K562 (cell line): ENCODE measurements around the gene PPP1R12C. TPM values are rescaled to one million over a fixed set of nuclear protein-coding genes. Genes with fewer than 3 reads are reported as not detected.

Experiments used
- ATAC-seq: fragments of 200-7000 bp; cut with Tn5 transposase; 3 replicates; pipeline ENCODE4 v1.9.1; 2020; ENCODE audit warnings: moderate library complexity
- BruUV-seq: library from RNA; stranded (reverse); fragments of 400-500 nt; replicated peaks from 2 replicates; lab custom pipeline; 2021; lab: Mats Ljungman, UMichigan
- CTCF ChIA-PET: fragments of 300-600 bp; formaldehyde crosslinking; extraction: SDS; loops from one replicate; lab custom pipeline; 2021; ENCODE audit warnings: low intra/inter-chr PET ratio; lab: Yijun Ruan, JAX
- POLR2A ChIA-PET: fragments of 300-600, 350-650 bp; sonication (Branson Sonifier 250); formaldehyde crosslinking; extraction: SDS; loops from one replicate; lab custom pipeline; 2021; ENCODE audit warnings: antibody characterized with exemption, inconsistent platforms; lab: Yijun Ruan, JAX
- DNase-seq, 4 experiments: peaks; one replicate each; pipeline versions ENCODE4 v3.0.0 to v3.0.0-alpha.2; 2011 to 2018; ENCODE audit warnings: low spot score in 3 of 4, mixed read lengths in 3 of 4; ENCODE audit errors: extremely low read depth in 1 of 4
- FAIRE-seq: peaks from 2 replicates; lab custom pipeline; 2011; peaks lifted over from hg19 to GRCh38; lab: Jason Lieb, UNC
- H2AFZ ChIP-seq: 2 replicates; pipeline ENCODE4 v1.6.0; 2011; ENCODE audit warnings: low read depth, low read length, control low read depth, inconsistent platforms
- H3K27ac ChIP-seq: fragments of 200-600 bp; 3 replicates; pipeline ENCODE4 v1.8.0; 2011; ENCODE audit warnings: low read depth, mild to moderate bottlenecking, control low read depth, inconsistent platforms, low read length, moderate library complexity, mixed read lengths; ENCODE audit errors: extremely low read depth
- H3K27me3 ChIP-seq, 2 experiments: fragments of 300-600 bp in 1 of 2; 2 replicates in 1 of 2; 3 replicates in 1 of 2; pipeline versions ENCODE4 v1.6.0 to v1.8.0; 2011; ENCODE audit warnings: inconsistent platforms in 2 of 2, low read length in 2 of 2, mild to moderate bottlenecking in 1 of 2, mixed read lengths in 1 of 2, moderate library complexity in 1 of 2; ENCODE audit not compliant: control insufficient read depth in 2 of 2, insufficient read depth in 2 of 2
- H3K36me3 ChIP-seq: fragments of 300-600 bp; 3 replicates; pipeline ENCODE4 v1.8.0; 2011; ENCODE audit warnings: mild to moderate bottlenecking, low read length, inconsistent platforms; ENCODE audit not compliant: control insufficient read depth, insufficient read depth
- H3K4me1 ChIP-seq, 2 experiments: fragments of 200-600 bp in 1 of 2; replicated peaks in 1 of 2; 2 replicates in 1 of 2; 3 replicates in 1 of 2; pipeline versions ENCODE4 v1.5.1 to v1.8.0; 2011; ENCODE audit warnings: inconsistent platforms in 2 of 2, low read length in 2 of 2, mild to moderate bottlenecking in 1 of 2, mixed read lengths in 1 of 2, moderate library complexity in 1 of 2; ENCODE audit not compliant: control insufficient read depth in 2 of 2, insufficient read depth in 2 of 2
- H3K4me2 ChIP-seq: 2 replicates; pipeline ENCODE4 v1.6.1; 2011; ENCODE audit warnings: low read length, control low read depth, inconsistent platforms, mixed read lengths; ENCODE audit not compliant: insufficient read depth
- H3K4me3 ChIP-seq: fragments of 200-600 bp; sonication (generic), shearing (Covaris generic); 2 replicates; pipeline ENCODE4 v1.5.1; 2016; ENCODE audit warnings: control low read depth, inconsistent platforms
- H3K79me2 ChIP-seq: fragments of 200-600 bp; 3 replicates; pipeline ENCODE4 v1.8.0; 2011; ENCODE audit warnings: low read length, inconsistent platforms; ENCODE audit not compliant: control insufficient read depth, insufficient read depth
- H3K9ac ChIP-seq, 2 experiments: 2 replicates each; pipeline versions ENCODE4 v1.6.0 to v1.6.1; 2011; ENCODE audit warnings: low read depth in 2 of 2, low read length in 2 of 2, control low read depth in 1 of 2, inconsistent platforms in 1 of 2, mild to moderate bottlenecking in 1 of 2, mixed read lengths in 1 of 2; ENCODE audit not compliant: insufficient read depth in 1 of 2
- H3K9me1 ChIP-seq: one replicate; pipeline ENCODE4 v1.6.0; 2011; ENCODE audit warnings: inconsistent platforms, mild to moderate bottlenecking, low read length, moderate library complexity; ENCODE audit not compliant: control insufficient read depth, insufficient read depth
- H3K9me3 ChIP-seq: replicated peaks from 2 replicates; pipeline ENCODE4 v1.5.1; 2011; ENCODE audit warnings: low read depth, low read length, inconsistent platforms; ENCODE audit not compliant: control insufficient read depth, insufficient read depth
- H4K20me1 ChIP-seq: replicated peaks from 2 replicates; pipeline ENCODE4 v1.6.1; 2011; ENCODE audit warnings: low read length, inconsistent platforms, mixed read lengths; ENCODE audit not compliant: control insufficient read depth, insufficient read depth
- HOXB6 ChIP-seq: fragments of 250-450 bp; sonication (Bioruptor Pico); IDR thresholded peaks from 2 replicates; pipeline ENCODE4 v1.5.1; 2022; ENCODE audit warnings: mild to moderate bottlenecking, borderline replicate concordance
- POLR2G ChIP-seq: fragments of 200-400 bp; formaldehyde crosslinking; IDR thresholded peaks from 2 replicates; pipeline ENCODE4 v1.6.1; 2017; ENCODE audit warnings: low read depth, mild to moderate bottlenecking, antibody characterized with exemption, low read length, moderate library complexity
- ZNF644 ChIP-seq: fragments of 200-800 bp; sonication (Bioruptor generic); IDR thresholded peaks from 2 replicates; pipeline ENCODE4 v1.6.1; 2016; ENCODE audit warnings: low read depth, missing genetic modification characterization, missing compliant biosample characterization
- WGBS: fragments of 100-300 bp; shearing (Covaris generic); methylation state at CpG from one replicate; pipeline ENCODE4 v1.1.6; 2016; ENCODE audit warnings: low coverage, mixed read lengths; ENCODE audit not compliant: insufficient coverage; ENCODE audit errors: missing lambda C conversion rate; 5-methylcytosine and 5-hydroxymethylcytosine counted together
- in situ Hi-C: fragments of 300-500 bp; cut with MboI; formaldehyde crosslinking; loops from 4 replicates; pipeline ENCODE4 v1.15.0; 2018; ENCODE audit warnings: inconsistent platforms, mixed read lengths
- intact Hi-C: fragments of 100-400 bp; cut with micrococcal nuclease; formaldehyde crosslinking; loops from 2 replicates; pipeline ENCODE4 v1.14.2; 2022
- polyA plus RNA-seq, 8 experiments: library from polyadenylated mRNA; depleted of rRNA in 4 of 8; stranded (reverse) in 5 of 8; unstranded in 3 of 8; fragments of >200 nt; fragmentation: Nextera tagmentation in 2 of 8; fragmentation: Illumina TruSeq in 1 of 8; extraction: Ambion mirVana in 2 of 8; extraction: Trizol in 1 of 8; gene quantifications; 2 replicates each; pipeline versions ENCODE4 v1.2.1 to v1.2.3, GENCODE V29; 2011 to 2014; ENCODE audit warnings: inconsistent platforms in 1 of 8, missing spikeins in 1 of 8
- total RNA-seq, 7 experiments: library from RNA; depleted of rRNA in 6 of 7; stranded (reverse); fragments of >200 nt in 6 of 7; fragmentation: Illumina TruSeq in 2 of 7; extraction: Trizol in 2 of 7; gene quantifications; 2 replicates each; pipeline versions ENCODE4 v1.2.1 to v1.2.3, GENCODE V29; 2011 to 2021; ENCODE audit warnings: low replicate concordance in 1 of 7
- TF ChIP-seq, protein P1 (sequence below): IDR thresholded peaks from 2 replicates; pipeline ENCODE4 v1.6.1; 2016; ENCODE audit warnings: missing genetic modification characterization, missing compliant biosample characterization

The PPP1R12C gene
- total and polyA plus RNA-seq, 9 of the 15 experiments (the other 6 are each of a cell fraction or from before 2014, with no cell fraction given) = 1.8 to 136 (median 33.7) TPM

DNA sequence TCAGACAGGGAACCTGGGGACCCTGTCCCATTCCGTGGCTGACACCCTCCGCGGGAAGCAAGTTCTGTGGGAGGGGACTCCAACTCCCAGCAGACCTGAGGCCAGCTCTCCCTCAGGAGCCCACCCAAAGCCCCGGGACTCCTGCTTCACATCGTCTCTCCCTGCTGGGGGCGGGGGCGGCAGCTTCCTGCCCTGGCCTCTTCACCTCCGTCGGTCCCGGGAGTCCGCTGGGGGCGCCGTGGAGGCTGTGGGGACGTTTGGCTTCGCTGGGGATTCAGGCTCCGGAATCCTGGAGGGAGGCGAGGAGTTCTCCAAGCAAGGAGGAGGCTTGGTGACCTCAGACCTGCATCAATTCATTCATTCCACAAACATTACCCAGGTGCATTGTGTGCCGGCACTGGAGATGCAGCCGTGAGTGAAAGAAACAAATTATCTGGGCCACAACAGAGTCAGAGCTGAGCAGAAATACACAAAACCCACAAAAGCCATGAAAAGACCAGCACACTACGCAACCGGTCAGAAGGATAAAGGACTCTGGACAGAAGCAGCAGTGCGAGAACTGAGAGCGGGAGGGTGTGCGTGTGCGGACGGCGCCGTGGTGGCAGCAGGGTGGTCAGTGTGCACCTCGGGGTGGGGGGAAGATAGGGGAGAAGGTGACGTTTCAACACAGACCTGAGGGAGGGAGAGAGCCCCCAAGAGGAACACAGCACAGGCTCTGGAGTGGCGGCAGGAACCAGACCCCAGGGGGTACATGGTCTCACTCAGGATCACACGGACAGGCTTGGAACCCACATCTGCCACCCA, 22.8 kb downstream of the PPP1R12C start:
- BruUV-seq = no TSS peak
- Histone ChIP-seq H3K79me2 (no peaks in the 10 kb centered on the region), H3K9me3 (no peaks in the 10 kb centered on the region), H3K36me3 (peaks cover 70% of the 10 kb centered on the region)
- no peak for FAIRE-seq
- TF ChIP-seq POLR2G = 0 out of 2 replicates have a peak, but pooled peaks have one; percentile 29
- TF ChIP-seq ZNF644 (tag) = no peak
- TF ChIP-seq, protein P1, sequence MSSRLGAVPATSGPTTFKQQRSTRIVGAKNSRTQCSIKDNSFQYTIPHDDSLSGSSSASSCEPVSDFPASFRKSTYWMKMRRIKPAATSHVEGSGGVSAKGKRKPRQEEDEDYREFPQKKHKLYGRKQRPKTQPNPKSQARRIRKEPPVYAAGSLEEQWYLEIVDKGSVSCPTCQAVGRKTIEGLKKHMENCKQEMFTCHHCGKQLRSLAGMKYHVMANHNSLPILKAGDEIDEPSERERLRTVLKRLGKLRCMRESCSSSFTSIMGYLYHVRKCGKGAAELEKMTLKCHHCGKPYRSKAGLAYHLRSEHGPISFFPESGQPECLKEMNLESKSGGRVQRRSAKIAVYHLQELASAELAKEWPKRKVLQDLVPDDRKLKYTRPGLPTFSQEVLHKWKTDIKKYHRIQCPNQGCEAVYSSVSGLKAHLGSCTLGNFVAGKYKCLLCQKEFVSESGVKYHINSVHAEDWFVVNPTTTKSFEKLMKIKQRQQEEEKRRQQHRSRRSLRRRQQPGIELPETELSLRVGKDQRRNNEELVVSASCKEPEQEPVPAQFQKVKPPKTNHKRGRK = no peak
- no peak for TF ChIP-seq HOXB6 (CRISPR knock-in tag)
- TF ChIP-seq, all 486 proteins: peak for 1
- H3K4me1 ChIP-seq = peaks cover 0 to 64% of the 10 kb centered on the region in 2 experiments; a peak in 2 of 5 replicates
- H3K27ac ChIP-seq = no peak overlapping the region
- ChIA-PET POLR2A (interaction anchor here (0.6 to 1.0 kb wide), 2 partner anchors 10 to 342 kb away, joined by 3 read pairs; no protein-coding TSS in a partner anchor), CTCF (no interaction called here)
- ATAC-seq = no peak
- no peak overlapping the region for H2AFZ ChIP-seq
- intact Hi-C loops (no loop called here), in situ Hi-C loops (no loop called here)
- no peak overlapping the region; a peak in 1 of 4 replicates for H3K9ac ChIP-seq
- H3K4me3 ChIP-seq = no peak overlapping the region
- DNase-seq = peak in 1 of 4 experiments; percentile 6
- no peaks in the 10 kb centered on the region for H3K27me3 ChIP-seq
- H3K9me1 ChIP-seq = no peaks in the 10 kb centered on the region
- WGBS = 92% methylated on average over 26 of the region's 32 CpGs
- no peak overlapping the region for H3K4me2 ChIP-seq
- H4K20me1 ChIP-seq = no peaks in the 10 kb centered on the region
